Mammary epithelial cell (primary cell): ENCODE results near the gene NCLN.

ENCODE experiments used
- EZH2 ChIP-seq: IDR thresholded peaks from 2 replicates; pipeline ENCODE4 v1.6.1; 2012; ENCODE audit warnings: low read length, inconsistent platforms, borderline replicate concordance
- TF ChIP-seq, protein P1 (sequence below), 2 donors: IDR thresholded peaks in 1 of 2; conservative IDR thresholded peaks in 1 of 2; 2 replicates each; pipeline ENCODE4 v1.5.1; 2011 to 2012; ENCODE audit warnings: inconsistent platforms in 2 of 2, low read length in 2 of 2, mild to moderate bottlenecking in 2 of 2, control low read depth in 1 of 2, low read depth in 1 of 2; ENCODE audit not compliant: insufficient read depth in 1 of 2; ENCODE audit errors: extremely low read depth in 1 of 2

DNA sequence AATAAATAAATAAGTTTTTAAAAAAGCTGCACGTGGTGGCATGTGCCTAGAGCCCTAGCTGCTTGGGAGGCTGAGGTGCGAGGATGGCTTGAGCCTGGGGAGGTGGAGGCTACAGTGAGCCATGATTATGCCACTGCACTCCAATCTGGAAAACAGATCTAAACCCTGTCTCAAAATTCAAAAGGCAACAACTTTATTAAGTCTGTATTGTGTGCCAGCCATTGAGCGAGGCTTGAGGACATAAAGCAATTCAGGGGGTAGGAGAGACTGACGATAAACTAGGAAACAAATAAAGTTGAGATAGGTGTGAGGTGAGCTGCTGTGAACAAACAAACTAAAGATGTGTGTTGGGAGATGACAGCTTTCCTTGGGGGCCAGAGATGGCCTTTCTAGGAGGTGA lies 47.4 kb downstream of the NCLN start:
- TF ChIP-seq, protein P1, sequence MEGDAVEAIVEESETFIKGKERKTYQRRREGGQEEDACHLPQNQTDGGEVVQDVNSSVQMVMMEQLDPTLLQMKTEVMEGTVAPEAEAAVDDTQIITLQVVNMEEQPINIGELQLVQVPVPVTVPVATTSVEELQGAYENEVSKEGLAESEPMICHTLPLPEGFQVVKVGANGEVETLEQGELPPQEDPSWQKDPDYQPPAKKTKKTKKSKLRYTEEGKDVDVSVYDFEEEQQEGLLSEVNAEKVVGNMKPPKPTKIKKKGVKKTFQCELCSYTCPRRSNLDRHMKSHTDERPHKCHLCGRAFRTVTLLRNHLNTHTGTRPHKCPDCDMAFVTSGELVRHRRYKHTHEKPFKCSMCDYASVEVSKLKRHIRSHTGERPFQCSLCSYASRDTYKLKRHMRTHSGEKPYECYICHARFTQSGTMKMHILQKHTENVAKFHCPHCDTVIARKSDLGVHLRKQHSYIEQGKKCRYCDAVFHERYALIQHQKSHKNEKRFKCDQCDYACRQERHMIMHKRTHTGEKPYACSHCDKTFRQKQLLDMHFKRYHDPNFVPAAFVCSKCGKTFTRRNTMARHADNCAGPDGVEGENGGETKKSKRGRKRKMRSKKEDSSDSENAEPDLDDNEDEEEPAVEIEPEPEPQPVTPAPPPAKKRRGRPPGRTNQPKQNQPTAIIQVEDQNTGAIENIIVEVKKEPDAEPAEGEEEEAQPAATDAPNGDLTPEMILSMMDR (conservative IDR thresholded peaks at IDR 0.05 in 1 of 2, IDR thresholded peaks at IDR 0.05 in 1 of 2; ENCODE audit: extremely low read depth in 1 of 2, insufficient read depth in 1 of 2, low read depth in 1 of 2, low read length in 2 of 2), result no peak
- TF ChIP-seq EZH2, result no peak
